ENCODE measurements around the gene SEC14L3. TPM values are rescaled to one million over a fixed set of nuclear protein-coding genes. Genes with fewer than 3 reads are reported as not detected.
"Not testable (repeated sequence)": the region's sequence is repeated elsewhere in the genome, so short reads cannot be mapped to it uniquely, and the experiment has no call there.

Gene SEC14L3
- total RNA-seq, 1 donor from 2014 or later = not detected

DNA sequence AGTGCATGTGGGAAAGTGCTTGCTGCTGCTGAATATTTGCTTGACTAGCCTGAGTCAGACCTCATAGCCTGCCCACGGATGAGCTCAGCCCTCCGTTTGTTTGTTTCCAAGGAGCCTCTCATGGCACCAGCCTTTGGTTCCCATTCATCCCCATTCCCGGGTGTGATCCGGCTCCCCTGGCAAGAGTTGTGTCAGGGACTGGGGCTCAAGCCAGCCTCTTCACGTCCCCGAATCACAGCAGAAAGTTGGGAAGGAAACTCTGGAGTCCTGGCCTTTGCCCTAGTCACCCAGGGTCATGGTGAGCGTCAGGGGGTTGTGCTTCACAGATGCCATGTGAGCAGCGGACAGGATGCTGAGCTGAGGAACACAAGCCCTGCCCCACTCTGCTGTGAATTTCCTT, 13.8 kb downstream of the SEC14L3 start:
- Mint-ChIP-seq H3K9me3 (ENCODE audit: unreplicated experiment) (no peaks in the 10 kb centered on the region), H3K4me3 (ENCODE audit: unreplicated experiment) (no peak overlapping the region), H3K36me3 (ENCODE audit: unreplicated experiment) (no peaks in the 10 kb centered on the region), H3K27ac (ENCODE audit: unreplicated experiment) (no peak overlapping the region), H3K27me3 (ENCODE audit: unreplicated experiment) (peaks cover 7% of the 10 kb centered on the region), H3K4me1 (ENCODE audit: unreplicated experiment) (no peaks in the 10 kb centered on the region)
- no peak for DNase-seq (ENCODE audit: extremely low spot score, unreplicated experiment)
- TF ChIP-seq, protein P1, sequence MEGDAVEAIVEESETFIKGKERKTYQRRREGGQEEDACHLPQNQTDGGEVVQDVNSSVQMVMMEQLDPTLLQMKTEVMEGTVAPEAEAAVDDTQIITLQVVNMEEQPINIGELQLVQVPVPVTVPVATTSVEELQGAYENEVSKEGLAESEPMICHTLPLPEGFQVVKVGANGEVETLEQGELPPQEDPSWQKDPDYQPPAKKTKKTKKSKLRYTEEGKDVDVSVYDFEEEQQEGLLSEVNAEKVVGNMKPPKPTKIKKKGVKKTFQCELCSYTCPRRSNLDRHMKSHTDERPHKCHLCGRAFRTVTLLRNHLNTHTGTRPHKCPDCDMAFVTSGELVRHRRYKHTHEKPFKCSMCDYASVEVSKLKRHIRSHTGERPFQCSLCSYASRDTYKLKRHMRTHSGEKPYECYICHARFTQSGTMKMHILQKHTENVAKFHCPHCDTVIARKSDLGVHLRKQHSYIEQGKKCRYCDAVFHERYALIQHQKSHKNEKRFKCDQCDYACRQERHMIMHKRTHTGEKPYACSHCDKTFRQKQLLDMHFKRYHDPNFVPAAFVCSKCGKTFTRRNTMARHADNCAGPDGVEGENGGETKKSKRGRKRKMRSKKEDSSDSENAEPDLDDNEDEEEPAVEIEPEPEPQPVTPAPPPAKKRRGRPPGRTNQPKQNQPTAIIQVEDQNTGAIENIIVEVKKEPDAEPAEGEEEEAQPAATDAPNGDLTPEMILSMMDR (IDR thresholded peaks at IDR 0.05) = no peak

DNA sequence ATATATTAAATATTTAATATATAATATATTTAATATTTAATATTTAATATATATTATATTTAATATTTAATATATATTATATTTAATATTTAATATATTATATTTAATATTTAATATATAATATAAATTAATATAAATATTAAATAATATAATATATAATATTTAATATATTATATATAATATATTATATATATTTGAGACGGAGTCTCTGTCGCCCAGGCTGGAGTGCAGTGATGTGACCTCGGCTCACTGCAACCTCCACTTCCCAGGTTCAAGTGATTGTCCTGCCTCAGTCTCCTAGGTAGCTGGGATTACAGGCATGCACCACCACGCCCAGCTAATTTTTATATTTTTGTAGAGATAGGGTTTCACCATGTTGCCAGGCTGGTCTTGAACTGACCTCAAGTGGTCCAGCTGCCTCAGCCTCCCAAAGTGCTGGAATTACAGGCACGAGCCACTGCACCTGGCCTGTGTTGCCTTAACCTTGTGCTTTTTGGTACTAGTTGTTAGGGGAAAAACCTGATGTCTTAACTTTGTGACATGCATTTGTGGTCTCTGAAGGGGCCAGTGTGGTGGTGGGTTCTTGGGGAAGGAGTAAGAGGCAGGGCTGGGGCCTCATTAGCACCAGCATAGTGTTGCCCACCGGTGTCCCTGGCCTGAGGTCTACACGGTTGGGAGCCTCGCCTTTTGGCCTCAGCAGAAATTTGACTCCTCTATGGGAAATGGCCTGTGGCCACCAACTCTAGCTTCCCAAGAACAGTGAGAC, 16.6 kb downstream of the SEC14L3 start:
- DNase-seq (ENCODE audit: extremely low spot score, unreplicated experiment) = no peak
- Mint-ChIP-seq H3K27me3 (ENCODE audit: unreplicated experiment) (peaks cover 16% of the 10 kb centered on the region), H3K36me3 (ENCODE audit: unreplicated experiment) (no peaks in the 10 kb centered on the region), H3K9me3 (ENCODE audit: unreplicated experiment) (no peaks in the 10 kb centered on the region), H3K4me3 (ENCODE audit: unreplicated experiment) (no peak overlapping the region), H3K27ac (ENCODE audit: unreplicated experiment) (no peak overlapping the region), H3K4me1 (ENCODE audit: unreplicated experiment) (no peaks in the 10 kb centered on the region)
- TF ChIP-seq, protein P1 (IDR thresholded peaks at IDR 0.05) = no peak

GRCh38 chr22:30453731-30454510, 17.9 kb downstream of the SEC14L3 start:
- Mint-ChIP-seq H3K27ac (ENCODE audit: unreplicated experiment) (no peak overlapping the region), H3K9me3 (ENCODE audit: unreplicated experiment) (no peaks in the 10 kb centered on the region), H3K27me3 (ENCODE audit: unreplicated experiment) (peaks cover 16% of the 10 kb centered on the region), H3K36me3 (ENCODE audit: unreplicated experiment) (no peaks in the 10 kb centered on the region), H3K4me3 (ENCODE audit: unreplicated experiment) (no peak overlapping the region), H3K4me1 (ENCODE audit: unreplicated experiment) (no peaks in the 10 kb centered on the region)
- DNase-seq (ENCODE audit: extremely low spot score, unreplicated experiment) = no peak
- TF ChIP-seq, protein P1 (IDR thresholded peaks at IDR 0.05) = no peak

DNA sequence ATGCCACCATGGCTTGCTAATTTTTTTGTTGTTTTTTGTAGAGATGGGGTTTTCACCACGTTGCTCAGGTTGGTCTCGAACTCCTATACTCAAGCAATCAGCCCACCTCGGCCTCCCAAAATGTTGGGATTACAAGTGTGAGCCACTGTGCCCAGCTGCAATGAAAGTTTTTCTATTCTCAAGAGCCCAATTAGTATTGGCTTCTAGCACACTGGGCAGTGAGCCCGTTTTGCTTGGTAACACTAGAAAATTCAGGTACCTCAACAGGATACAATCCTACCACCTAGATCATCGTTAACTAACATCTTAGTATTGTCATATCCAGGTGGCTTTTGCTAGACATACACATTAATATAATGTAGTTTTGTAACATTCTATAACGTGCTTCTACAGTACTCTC, 19.0 kb downstream of the SEC14L3 start:
- H3K27me3 Mint-ChIP-seq (ENCODE audit: unreplicated experiment) = peaks cover 16% of the 10 kb centered on the region
- DNase-seq (ENCODE audit: extremely low spot score, unreplicated experiment) = no peak
- no peaks in the 10 kb centered on the region for H3K4me1 Mint-ChIP-seq (ENCODE audit: unreplicated experiment)
- H3K36me3 Mint-ChIP-seq (ENCODE audit: unreplicated experiment) = no peaks in the 10 kb centered on the region
- no peak overlapping the region for H3K27ac Mint-ChIP-seq (ENCODE audit: unreplicated experiment)
- H3K9me3 Mint-ChIP-seq (ENCODE audit: unreplicated experiment) = no peaks in the 10 kb centered on the region
- H3K4me3 Mint-ChIP-seq (ENCODE audit: unreplicated experiment) = no peak overlapping the region
- TF ChIP-seq, protein P1 (IDR thresholded peaks at IDR 0.05) = no peak

- H3K4me1 Mint-ChIP-seq (ENCODE audit: unreplicated experiment); H3K9me3 Mint-ChIP-seq (ENCODE audit: unreplicated experiment); H3K36me3 Mint-ChIP-seq (ENCODE audit: unreplicated experiment); H3K4me3 Mint-ChIP-seq (ENCODE audit: unreplicated experiment); H3K27ac Mint-ChIP-seq (ENCODE audit: unreplicated experiment); DNase-seq (ENCODE audit: extremely low spot score, unreplicated experiment): not testable (repeated sequence)
- H3K27me3 Mint-ChIP-seq (ENCODE audit: unreplicated experiment) = peaks cover 13% of the 10 kb centered on the region
Observed at GRCh38 chr22:30451488-30451887, 20.3 kb downstream of the SEC14L3 start.
